ENCODE measurements around the gene FAM120A. TPM values are rescaled to one million over a fixed set of nuclear protein-coding genes. Genes with fewer than 3 reads are reported as not detected.
A peak's percentile ranks its signal among the peaks of the same experiment; 100 is the strongest.

The FAM120A gene
- total and polyA plus RNA-seq, 11 donors: 37.9 to 123 (median 113) TPM

DNA sequence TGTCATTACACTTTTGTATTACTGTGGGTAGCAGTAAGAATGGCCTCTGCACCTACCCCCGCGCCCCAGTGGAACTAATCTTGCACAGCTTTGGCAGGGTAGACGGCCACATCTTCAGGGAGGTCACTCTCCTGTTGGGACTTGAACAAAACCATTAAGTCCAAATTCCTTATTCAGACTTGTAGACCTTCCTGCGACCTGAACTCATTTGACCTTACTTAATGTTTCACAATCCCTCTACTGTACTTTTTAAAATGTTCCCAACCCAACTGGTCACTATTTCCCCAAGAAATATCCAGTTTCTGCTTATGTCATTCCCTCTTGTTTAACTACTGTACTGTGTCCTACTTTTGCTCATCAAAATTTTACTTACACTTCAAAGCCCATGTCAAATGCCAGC, 7.2 kb downstream of the FAM120A start:
- H3K4me3 ChIP-seq: no peak overlapping the region

DNA sequence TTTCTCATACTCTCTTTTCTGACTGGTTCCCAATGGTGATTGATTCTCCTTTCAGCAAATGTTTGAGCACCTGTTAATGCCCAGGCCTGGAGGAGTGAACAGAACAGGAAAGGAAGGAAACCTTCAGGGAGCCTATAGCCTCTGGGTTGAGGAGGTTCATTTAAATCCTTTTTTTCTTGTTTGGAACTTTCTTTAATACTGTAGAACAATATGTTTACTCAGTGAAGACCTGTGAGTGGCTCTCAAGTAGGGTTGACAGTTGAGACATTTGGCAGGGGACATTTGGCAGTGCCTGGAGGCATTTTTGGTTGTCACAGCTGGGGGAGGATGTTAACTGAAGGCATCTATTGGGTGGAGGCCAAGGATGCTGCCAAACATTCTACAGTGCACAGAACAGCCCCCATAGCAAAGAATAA, 8.0 kb downstream of the FAM120A start:
- peaks cover 2 to 94% (median 45%) of the 10 kb centered on the region in 12 donors for H3K4me1 ChIP-seq
- no peaks in the 10 kb centered on the region for H3K36me3 ChIP-seq
- TF ChIP-seq POLR2A (IDR thresholded peaks at IDR 0.05): no peak
- TF ChIP-seq, protein P1, sequence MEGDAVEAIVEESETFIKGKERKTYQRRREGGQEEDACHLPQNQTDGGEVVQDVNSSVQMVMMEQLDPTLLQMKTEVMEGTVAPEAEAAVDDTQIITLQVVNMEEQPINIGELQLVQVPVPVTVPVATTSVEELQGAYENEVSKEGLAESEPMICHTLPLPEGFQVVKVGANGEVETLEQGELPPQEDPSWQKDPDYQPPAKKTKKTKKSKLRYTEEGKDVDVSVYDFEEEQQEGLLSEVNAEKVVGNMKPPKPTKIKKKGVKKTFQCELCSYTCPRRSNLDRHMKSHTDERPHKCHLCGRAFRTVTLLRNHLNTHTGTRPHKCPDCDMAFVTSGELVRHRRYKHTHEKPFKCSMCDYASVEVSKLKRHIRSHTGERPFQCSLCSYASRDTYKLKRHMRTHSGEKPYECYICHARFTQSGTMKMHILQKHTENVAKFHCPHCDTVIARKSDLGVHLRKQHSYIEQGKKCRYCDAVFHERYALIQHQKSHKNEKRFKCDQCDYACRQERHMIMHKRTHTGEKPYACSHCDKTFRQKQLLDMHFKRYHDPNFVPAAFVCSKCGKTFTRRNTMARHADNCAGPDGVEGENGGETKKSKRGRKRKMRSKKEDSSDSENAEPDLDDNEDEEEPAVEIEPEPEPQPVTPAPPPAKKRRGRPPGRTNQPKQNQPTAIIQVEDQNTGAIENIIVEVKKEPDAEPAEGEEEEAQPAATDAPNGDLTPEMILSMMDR (IDR thresholded peaks at IDR 0.05): no peak
- intact Hi-C loops (cut with DNase I): loop anchor here in 5 of 10 donors (5.0 to 10.0 kb wide), 6 partner anchors 43 to 325 kb away; partner anchors contain the start of gene NINJ1 (in 1 of the 5)
- ATAC-seq (peak; percentile 59 to 71 (median 62)), DNase-seq (peak in 2 of 5 donors; percentile 28 to 47)
- no peaks in the 10 kb centered on the region for H3K27me3 ChIP-seq
- no peaks in the 10 kb centered on the region for H3K9me3 ChIP-seq
- H3K4me3 ChIP-seq: no peak overlapping the region
- H3K27ac ChIP-seq: peak overlapping the region in 7 of 12 donors; percentile 0 to 58 (median 42)

More for the DNA sequence above, 7.2 kb downstream of the FAM120A start:
- WGBS, 4 donors: 72 to 82% (median 77%) methylated on average over 4 of the region's 4 CpGs
- intact Hi-C loops (cut with DNase I): loop anchor here in 5 of 10 donors (5.0 to 10.0 kb wide), 6 partner anchors 44 to 324 kb away; partner anchors contain the start of gene NINJ1 (in 1 of the 5)
- no peaks in the 10 kb centered on the region for H3K9me3 ChIP-seq
- peak overlapping the region in 7 of 12 donors; percentile 0 to 58 (median 42) for H3K27ac ChIP-seq
- H3K4me1 ChIP-seq: peaks cover 2 to 93% (median 48%) of the 10 kb centered on the region in 12 donors
- ATAC-seq: peak in 2 of 4 donors; percentile 4 to 24
- TF ChIP-seq, protein P1 (IDR thresholded peaks at IDR 0.05): no peak
- TF ChIP-seq POLR2A (IDR thresholded peaks at IDR 0.05): no peak
- DNase-seq: no peak
- H3K36me3 ChIP-seq: no peaks in the 10 kb centered on the region
- no peaks in the 10 kb centered on the region for H3K27me3 ChIP-seq

DNA sequence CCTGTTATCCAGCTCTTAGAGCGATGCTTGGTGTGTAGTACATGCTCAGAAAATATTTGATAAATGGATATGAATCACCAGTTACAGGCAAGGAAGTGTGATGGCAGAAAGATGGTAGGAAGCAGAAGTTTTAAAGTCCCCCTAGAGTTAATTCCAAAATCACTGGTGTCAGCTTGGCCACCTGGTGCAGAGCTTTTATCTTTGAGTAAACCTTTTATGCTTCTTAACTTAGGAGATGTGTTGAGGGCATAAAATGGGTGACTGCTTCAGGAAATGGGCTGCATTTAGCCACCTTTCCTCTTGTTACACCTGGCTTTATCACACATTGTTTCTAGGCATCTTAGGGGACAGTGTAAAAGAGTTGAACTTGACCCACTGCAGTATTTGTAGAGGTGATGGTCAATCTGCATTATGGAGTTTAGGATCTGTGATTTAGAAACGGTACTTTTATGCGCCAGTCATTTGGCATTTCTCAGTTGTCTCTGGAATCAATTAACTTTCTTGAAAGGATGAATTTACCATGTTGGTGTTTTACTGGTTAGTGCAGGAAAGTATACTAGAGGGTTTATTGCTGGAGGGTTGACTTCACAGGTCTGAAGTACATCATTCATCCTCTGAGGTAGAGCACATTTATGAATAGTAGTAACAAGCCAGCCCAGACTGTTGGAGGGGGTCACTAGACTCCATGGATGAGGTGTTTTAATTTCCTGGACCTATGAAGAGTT, 9.4 kb downstream of the FAM120A start:
- H3K27me3 ChIP-seq: no peaks in the 10 kb centered on the region
- TF ChIP-seq, protein P1 (IDR thresholded peaks at IDR 0.05): no peak
- TF ChIP-seq POLR2A (IDR thresholded peaks at IDR 0.05): no peak
- no peaks in the 10 kb centered on the region for H3K9me3 ChIP-seq
- ATAC-seq: no peak
- intact Hi-C loops (cut with DNase I): no loop called here
- peaks cover 6 to 94% (median 47%) of the 10 kb centered on the region in 12 donors for H3K4me1 ChIP-seq
- H3K36me3 ChIP-seq: no peaks in the 10 kb centered on the region
- no peak overlapping the region for H3K4me3 ChIP-seq
- H3K27ac ChIP-seq: peak overlapping the region in 1 of 12 donors; percentile 49
- 80 to 93% (median 91%) methylated on average over 3 of the region's 3 CpGs for WGBS, 4 donors
- DNase-seq: no peak

DNA sequence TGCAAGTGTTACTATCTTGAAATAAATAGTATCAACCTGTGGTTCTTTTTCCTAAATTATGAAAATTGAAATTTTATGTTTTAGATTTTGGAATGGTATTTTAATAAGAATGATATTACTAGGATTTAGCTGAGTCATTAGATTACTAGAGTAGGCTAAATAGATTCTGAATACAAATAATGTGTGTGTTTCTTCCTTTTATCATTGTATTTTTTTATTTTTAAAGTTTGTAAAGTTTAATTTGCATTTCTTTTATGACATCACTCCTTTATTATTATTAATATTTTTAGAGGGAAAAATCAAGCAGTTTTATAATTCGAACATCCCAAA, 9.9 kb downstream of the FAM120A start:
- TF ChIP-seq, protein P1 (IDR thresholded peaks at IDR 0.05): no peak
- TF ChIP-seq POLR2A (IDR thresholded peaks at IDR 0.05): no peak
- Histone ChIP-seq H3K27me3 (no peaks in the 10 kb centered on the region), H3K4me1 (peaks cover 4 to 94% (median 49%) of the 10 kb centered on the region in 12 donors), H3K27ac (no peak overlapping the region), H3K4me3 (no peak overlapping the region), H3K9me3 (no peaks in the 10 kb centered on the region), H3K36me3 (no peaks in the 10 kb centered on the region)
- DNase-seq (no peak), ATAC-seq (no peak)
- WGBS, 4 donors: 97 to 100% (median 99%) methylated on average over 1 of the region's 1 CpG
- intact Hi-C loops (cut with DNase I): no loop called here
